Neural progenitor cell (in vitro differentiated cells): ENCODE measurements around the gene CNTD1. TPM values are rescaled to one million over a fixed set of nuclear protein-coding genes. Genes with fewer than 3 reads are reported as not detected.

Source experiments
- DNase-seq: peaks from one replicate; pipeline ENCODE4 v3.0.0-alpha.2; 2016; ENCODE audit warnings: low spot score
- H2AFZ ChIP-seq: fragments of 200-600 bp; sonication (generic); replicated peaks from 2 replicates; pipeline ENCODE4 v1.6.1; 2016; ENCODE audit warnings: antibody characterized with exemption
- H3F3A ChIP-seq: fragments of 200-600 bp; sonication (generic); 2 replicates; pipeline ENCODE4 v1.6.1; 2016; ENCODE audit warnings: antibody characterized with exemption, low read depth
- H3K27ac ChIP-seq: fragments of 200-600 bp; sonication (generic); 2 replicates; pipeline ENCODE4 v1.5.1; 2016; ENCODE audit warnings: mild to moderate bottlenecking
- H3K27me3 ChIP-seq: fragments of 200-600 bp; sonication (generic); 2 replicates; pipeline ENCODE4 v1.6.1; 2016; ENCODE audit warnings: mild to moderate bottlenecking, moderate library complexity
- H3K36me3 ChIP-seq: fragments of 200-600 bp; sonication (generic); 2 replicates; pipeline ENCODE4 v1.5.1; 2016
- H3K4me1 ChIP-seq: fragments of 200-600 bp; sonication (generic); 2 replicates; pipeline ENCODE4 v1.6.1; 2016; ENCODE audit warnings: mixed run types
- H3K4me2 ChIP-seq: fragments of 200-600 bp; sonication (generic); 2 replicates; pipeline ENCODE4 v1.6.1; 2016
- H3K4me3 ChIP-seq: fragments of 200-600 bp; sonication (generic); 2 replicates; pipeline ENCODE4 v1.5.1; 2016
- H3K79me2 ChIP-seq: fragments of 200-600 bp; sonication (generic); 2 replicates; pipeline ENCODE4 v1.6.1; 2016; ENCODE audit warnings: low read depth
- H3K9ac ChIP-seq: fragments of 200-600 bp; sonication (generic); 2 replicates; pipeline ENCODE4 v1.6.1; 2016
- H3K9me3 ChIP-seq: fragments of 200-600 bp; sonication (generic); 2 replicates; pipeline ENCODE4 v1.5.1; 2016; ENCODE audit warnings: low read depth
- H4K20me1 ChIP-seq: fragments of 200-600 bp; sonication (generic); 2 replicates; pipeline ENCODE4 v1.6.1; 2016; ENCODE audit warnings: low read depth
- H3K27ac Mint-ChIP-seq: 3 replicates; pipeline ENCODE4 v1.8.0; 2021; ENCODE audit warnings: mixed read lengths
- H3K27me3 Mint-ChIP-seq: 2 replicates; pipeline ENCODE4 v1.8.0; 2022; ENCODE audit warnings: low read depth, mild to moderate bottlenecking, inconsistent platforms, moderate library complexity, mixed read lengths; ENCODE audit not compliant: insufficient read depth
- H3K36me3 Mint-ChIP-seq: 3 replicates; pipeline ENCODE4 v1.8.0; 2021; ENCODE audit warnings: mixed read lengths
- H3K4me1 Mint-ChIP-seq: 3 replicates; pipeline ENCODE4 v1.8.0; 2021; ENCODE audit warnings: mixed read lengths
- H3K4me3 Mint-ChIP-seq: 3 replicates; pipeline ENCODE4 v1.8.0; 2021; ENCODE audit warnings: mild to moderate bottlenecking, moderate library complexity, mixed read lengths
- H3K9me3 Mint-ChIP-seq: 3 replicates; pipeline ENCODE4 v1.8.0; 2020; ENCODE audit warnings: mixed read lengths
- EZH2 ChIP-seq: fragments of 200-600 bp; sonication (generic); IDR thresholded peaks from 2 replicates; pipeline ENCODE4 v1.6.1; 2017; ENCODE audit warnings: antibody characterized with exemption, mild to moderate bottlenecking, moderate library complexity
- EZH2phosphoT487 ChIP-seq: fragments of 200-600 bp; sonication (generic); IDR thresholded peaks from 2 replicates; pipeline ENCODE4 v1.6.1; 2017; ENCODE audit warnings: antibody characterized with exemption
- total RNA-seq: library from RNA; depleted of rRNA; stranded (reverse); fragments of >200 nt; gene quantifications from 2 replicates; pipeline ENCODE4 v1.2.3, GENCODE V29; 2015; ENCODE audit warnings: low replicate concordance
- TF ChIP-seq, protein P1 (sequence below): fragments of 200-600 bp; sonication (generic); IDR thresholded peaks from 2 replicates; pipeline ENCODE4 v1.5.1; 2017; ENCODE audit warnings: antibody characterized with exemption, mild to moderate bottlenecking

CNTD1 gene
- total RNA-seq, 1 donor from 2014 or later = not detected

- H3K36me3 Mint-ChIP-seq = peaks cover 1% of the 10 kb centered on the region
Observed at GRCh38 chr17:42760652-42761581, 37.7 kb upstream of the CNTD1 start, which contains the start of gene RAMP2. TSS of gene RAMP2 (plus strand) at chr17:42761227. CDS start at chr17:42761262, 35 bp downstream.

GRCh38 chr17:42761638-42762037 lies 37.0 kb upstream of the CNTD1 start:
- Mint-ChIP-seq H3K27me3 (peaks cover 28% of the 10 kb centered on the region), H3K27ac (no peak overlapping the region)

More at GRCh38 chr17:42760652-42761581, 37.7 kb upstream of the CNTD1 start, which contains the start of gene RAMP2:
- H3K79me2 ChIP-seq = no peaks in the 10 kb centered on the region
- Mint-ChIP-seq H3K4me3 (peak within 1 kb of the TSS; percentile 79), H3K27ac (no peak within 1 kb of the TSS), H3K9me3 (no peaks in the 10 kb centered on the region), H3K27me3 (peaks cover 28% of the 10 kb centered on the region), H3K4me1 (peaks cover 17% of the 10 kb centered on the region)
- peak within 1 kb of the TSS; percentile 58 for H3K4me3 ChIP-seq
- peak within 1 kb of the TSS; percentile 85 for H2AFZ ChIP-seq
- H3K9ac ChIP-seq = no peak within 1 kb of the TSS
- peaks cover 16% of the 10 kb centered on the region for H3K4me1 ChIP-seq
- no peak within 1 kb of the TSS for H3K27ac ChIP-seq
- H4K20me1 ChIP-seq = no peaks in the 10 kb centered on the region
- H3F3A ChIP-seq = peaks cover 2% of the 10 kb centered on the region
- H3K4me2 ChIP-seq = peak within 1 kb of the TSS; percentile 88
- DNase-seq = peak; percentile 75
- no peaks in the 10 kb centered on the region for H3K9me3 ChIP-seq
- H3K36me3 ChIP-seq = no peaks in the 10 kb centered on the region
- TF ChIP-seq, protein P1, sequence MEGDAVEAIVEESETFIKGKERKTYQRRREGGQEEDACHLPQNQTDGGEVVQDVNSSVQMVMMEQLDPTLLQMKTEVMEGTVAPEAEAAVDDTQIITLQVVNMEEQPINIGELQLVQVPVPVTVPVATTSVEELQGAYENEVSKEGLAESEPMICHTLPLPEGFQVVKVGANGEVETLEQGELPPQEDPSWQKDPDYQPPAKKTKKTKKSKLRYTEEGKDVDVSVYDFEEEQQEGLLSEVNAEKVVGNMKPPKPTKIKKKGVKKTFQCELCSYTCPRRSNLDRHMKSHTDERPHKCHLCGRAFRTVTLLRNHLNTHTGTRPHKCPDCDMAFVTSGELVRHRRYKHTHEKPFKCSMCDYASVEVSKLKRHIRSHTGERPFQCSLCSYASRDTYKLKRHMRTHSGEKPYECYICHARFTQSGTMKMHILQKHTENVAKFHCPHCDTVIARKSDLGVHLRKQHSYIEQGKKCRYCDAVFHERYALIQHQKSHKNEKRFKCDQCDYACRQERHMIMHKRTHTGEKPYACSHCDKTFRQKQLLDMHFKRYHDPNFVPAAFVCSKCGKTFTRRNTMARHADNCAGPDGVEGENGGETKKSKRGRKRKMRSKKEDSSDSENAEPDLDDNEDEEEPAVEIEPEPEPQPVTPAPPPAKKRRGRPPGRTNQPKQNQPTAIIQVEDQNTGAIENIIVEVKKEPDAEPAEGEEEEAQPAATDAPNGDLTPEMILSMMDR = no peak
- TF ChIP-seq EZH2 = peak; percentile 34
- peaks cover 51% of the 10 kb centered on the region for H3K27me3 ChIP-seq

GRCh38 chr17:42766124-42766523 lies 32.5 kb upstream of the CNTD1 start:
- no peaks in the 10 kb centered on the region for H3K36me3 ChIP-seq
- H3K9ac ChIP-seq = no peak overlapping the region
- Mint-ChIP-seq H3K27me3 (peaks cover 19% of the 10 kb centered on the region), H3K27ac (no peak overlapping the region), H3K4me1 (peaks cover 15% of the 10 kb centered on the region), H3K9me3 (no peaks in the 10 kb centered on the region), H3K4me3 (no peak overlapping the region), H3K36me3 (peaks cover 1% of the 10 kb centered on the region)
- no peak overlapping the region for H3K27ac ChIP-seq
- no peak overlapping the region for H3K4me3 ChIP-seq
- no peak for DNase-seq
- H4K20me1 ChIP-seq = no peaks in the 10 kb centered on the region
- H3K27me3 ChIP-seq = peaks cover 18% of the 10 kb centered on the region
- TF ChIP-seq EZH2 (no peak), EZH2phosphoT487 (no peak)
- TF ChIP-seq, protein P1 = no peak
- H3K4me1 ChIP-seq = peaks cover 10% of the 10 kb centered on the region
- no peaks in the 10 kb centered on the region for H3K9me3 ChIP-seq
- no peak overlapping the region for H2AFZ ChIP-seq
- no peak overlapping the region for H3K4me2 ChIP-seq
- H3K79me2 ChIP-seq = no peaks in the 10 kb centered on the region
- H3F3A ChIP-seq = no peaks in the 10 kb centered on the region

More at GRCh38 chr17:42761638-42762037, 37.0 kb upstream of the CNTD1 start:
- Histone ChIP-seq H3K79me2 (no peaks in the 10 kb centered on the region), H3K4me1 (peaks cover 16% of the 10 kb centered on the region), H2AFZ (no peak overlapping the region), H4K20me1 (no peaks in the 10 kb centered on the region), H3K4me2 (peak overlapping the region; percentile 88), H3K36me3 (no peaks in the 10 kb centered on the region), H3K4me3 (peak overlapping the region; percentile 58), H3K9ac (no peak overlapping the region), H3K27ac (no peak overlapping the region), H3K27me3 (peaks cover 51% of the 10 kb centered on the region), H3F3A (peaks cover 2% of the 10 kb centered on the region), H3K9me3 (no peaks in the 10 kb centered on the region)
- no peak for DNase-seq
- Mint-ChIP-seq H3K4me3 (peak overlapping the region; percentile 79), H3K36me3 (peaks cover 1% of the 10 kb centered on the region), H3K4me1 (peaks cover 17% of the 10 kb centered on the region), H3K9me3 (no peaks in the 10 kb centered on the region)
- TF ChIP-seq, protein P1 = no peak
- TF ChIP-seq EZH2phosphoT487 = no peak
